ENCODE results near the gene MACROD2.

MACROD2 gene

GRCh38 chr20:15287329-15287728 lies 1292.0 kb downstream of the MACROD2 start:
- Histone ChIP-seq H2AFZ (ENCODE audit: low read depth, low read length, severe bottlenecking) (no peak overlapping the region), H3K27me3 (ENCODE audit: low read length) (no peaks in the 10 kb centered on the region), H3F3A (ENCODE audit: insufficient read depth) (no peaks in the 10 kb centered on the region), H3K4me2 (ENCODE audit: low read depth, low read length, poor library complexity, severe bottlenecking) (no peak overlapping the region), H3K9me2 (replicated peaks; ENCODE audit: insufficient read depth, low read length) (no peaks in the 10 kb centered on the region), H3K36me3 (ENCODE audit: low read length) (no peaks in the 10 kb centered on the region), H3K9ac (ENCODE audit: low read length) (no peak overlapping the region), H3K9me3 (ENCODE audit: insufficient read depth, low read length) (no peaks in the 10 kb centered on the region), H3K4me3 (ENCODE audit: insufficient read depth, low read length, poor library complexity, severe bottlenecking) (no peak overlapping the region), H4K20me1 (ENCODE audit: low read depth, low read length) (no peaks in the 10 kb centered on the region), H3K27ac (ENCODE audit: low read depth, low read length) (no peak overlapping the region), H3K79me2 (ENCODE audit: insufficient read depth, low read length) (no peaks in the 10 kb centered on the region)
- TF ChIP-seq EZH2phosphoT487 (conservative IDR thresholded peaks at IDR 0.05; ENCODE audit: low read length) (no peak), CTCF (IDR thresholded peaks at IDR 0.05; ENCODE audit: insufficient read depth, low read length, poor library complexity, severe bottlenecking) (no peak)

DNA sequence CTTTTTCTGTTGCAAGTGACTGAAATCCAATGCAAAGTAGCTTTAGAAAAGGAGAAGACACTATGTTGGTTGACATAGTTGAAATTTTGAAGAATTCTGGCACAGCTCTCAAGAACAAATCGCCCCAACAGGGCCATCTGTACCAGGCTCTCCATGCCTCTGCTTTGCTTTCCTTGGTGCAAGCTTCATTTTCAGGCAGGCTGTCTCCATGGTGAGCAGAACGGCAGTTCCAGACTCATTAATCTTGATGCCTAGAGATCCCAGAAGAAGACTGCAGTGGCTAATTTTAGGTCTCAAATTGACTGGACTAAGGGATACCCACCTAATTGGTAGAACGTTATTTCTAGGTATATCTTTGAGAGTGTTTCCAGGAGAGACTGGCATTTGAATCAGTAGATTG lies 1292.8 kb downstream of the MACROD2 start:
- TF ChIP-seq EZH2phosphoT487 (conservative IDR thresholded peaks at IDR 0.05; ENCODE audit: low read length): no peak
- no peak for TF ChIP-seq CTCF (IDR thresholded peaks at IDR 0.05; ENCODE audit: insufficient read depth, low read length, poor library complexity, severe bottlenecking)
- H3K27me3 ChIP-seq (ENCODE audit: low read length): no peaks in the 10 kb centered on the region
- H3K79me2 ChIP-seq (ENCODE audit: insufficient read depth, low read length): no peaks in the 10 kb centered on the region
- no peak overlapping the region for H3K4me3 ChIP-seq (ENCODE audit: insufficient read depth, low read length, poor library complexity, severe bottlenecking)
- no peak overlapping the region for H3K27ac ChIP-seq (ENCODE audit: low read depth, low read length)
- H3K9ac ChIP-seq (ENCODE audit: low read length): no peak overlapping the region
- no peak overlapping the region for H3K4me2 ChIP-seq (ENCODE audit: low read depth, low read length, poor library complexity, severe bottlenecking)
- H2AFZ ChIP-seq (ENCODE audit: low read depth, low read length, severe bottlenecking): no peak overlapping the region
- H4K20me1 ChIP-seq (ENCODE audit: low read depth, low read length): no peaks in the 10 kb centered on the region
- H3K9me3 ChIP-seq (ENCODE audit: insufficient read depth, low read length): no peaks in the 10 kb centered on the region
- H3F3A ChIP-seq (ENCODE audit: insufficient read depth): no peaks in the 10 kb centered on the region
- no peaks in the 10 kb centered on the region for H3K9me2 ChIP-seq (replicated peaks; ENCODE audit: insufficient read depth, low read length)
- no peaks in the 10 kb centered on the region for H3K36me3 ChIP-seq (ENCODE audit: low read length)

GRCh38 chr20:15289337-15289736 lies 1294.0 kb downstream of the MACROD2 start:
- Histone ChIP-seq H3K27ac (ENCODE audit: low read depth, low read length) (no peak overlapping the region), H3F3A (ENCODE audit: insufficient read depth) (no peaks in the 10 kb centered on the region), H4K20me1 (ENCODE audit: low read depth, low read length) (no peaks in the 10 kb centered on the region), H3K9ac (ENCODE audit: low read length) (no peak overlapping the region), H3K4me2 (ENCODE audit: low read depth, low read length, poor library complexity, severe bottlenecking) (no peak overlapping the region), H3K9me3 (ENCODE audit: insufficient read depth, low read length) (no peaks in the 10 kb centered on the region), H3K79me2 (ENCODE audit: insufficient read depth, low read length) (no peaks in the 10 kb centered on the region), H3K4me3 (ENCODE audit: insufficient read depth, low read length, poor library complexity, severe bottlenecking) (no peak overlapping the region), H3K9me2 (replicated peaks; ENCODE audit: insufficient read depth, low read length) (no peaks in the 10 kb centered on the region), H2AFZ (ENCODE audit: low read depth, low read length, severe bottlenecking) (no peak overlapping the region), H3K27me3 (ENCODE audit: low read length) (no peaks in the 10 kb centered on the region), H3K36me3 (ENCODE audit: low read length) (no peaks in the 10 kb centered on the region)
- no peak for TF ChIP-seq CTCF (IDR thresholded peaks at IDR 0.05; ENCODE audit: insufficient read depth, low read length, poor library complexity, severe bottlenecking)
- TF ChIP-seq EZH2phosphoT487 (conservative IDR thresholded peaks at IDR 0.05; ENCODE audit: low read length): no peak
